HG03457 (cell line): ENCODE data around the gene KCNK3.

Source experiments
- ATAC-seq: cut with Tn5 transposase; IDR thresholded peaks from one replicate; pipeline ENCODE4 v1.9.1; 2021; ENCODE audit warnings: moderate number of reproducible peaks; ENCODE audit not compliant: unreplicated experiment

The KCNK3 gene

GRCh38 chr2:26778507-26778906 is 86.0 kb downstream of the KCNK3 start:
- no peak for ATAC-seq

GRCh38 chr2:26780203-26780760 is 87.8 kb downstream of the KCNK3 start:
- no peak for ATAC-seq
